ENCODE results near the gene TSPYL4. TPM values are rescaled to one million over a fixed set of nuclear protein-coding genes. Genes with fewer than 3 reads are reported as not detected.

Gene TSPYL4
- total and polyA plus RNA-seq, 2 donors (not counting 3 experiments of a cell fraction or from before 2014, with no cell fraction given) = 24.5 to 43.1 TPM

GRCh38 chr6:116258520-116258919, 4.6 kb upstream of the TSPYL4 start:
- no peaks in the 10 kb centered on the region for H3K36me3 ChIP-seq (ENCODE audit: control insufficient read depth in 2 of 2, extremely low read depth in 1 of 2, insufficient read depth in 2 of 2, low read length in 2 of 2)
- POLR2A ChIA-PET = interaction anchor here (1.3 kb wide), 1 partner anchor 10 kb away, joined by 4 read pairs; no protein-coding TSS in a partner anchor
- intact Hi-C loops (cut with micrococcal nuclease) = no loop called here
- no peak overlapping the region for H3K27ac ChIP-seq (ENCODE audit: insufficient read depth, low read depth, low read length)
- no peak overlapping the region for H3K4me3 ChIP-seq (replicated peaks in 1 of 3; ENCODE audit: insufficient read depth in 1 of 3, low read depth in 1 of 3, low read length in 3 of 3)
- H3K4me1 ChIP-seq (ENCODE audit: control insufficient read depth, extremely low read depth, insufficient read depth, low read length) = peaks cover 15% of the 10 kb centered on the region
- H3K9ac ChIP-seq (replicated peaks; ENCODE audit: extremely low read depth, insufficient read depth, low read length) = no peak overlapping the region
- CTCF ChIA-PET = interaction anchor here (1.1 to 1.2 kb wide), 2 partner anchors 10 to 40 kb away, joined by 3 to 5 read pairs; no protein-coding TSS in a partner anchor
- no peak overlapping the region for H2AFZ ChIP-seq (ENCODE audit: low read depth, low read length)
- no peaks in the 10 kb centered on the region for H3K27me3 ChIP-seq (ENCODE audit: control insufficient read depth in 2 of 2, insufficient read depth in 2 of 2, low read length in 2 of 2)
- BruUV-seq (replicated peaks) = no TSS peak
- H3K9me3 ChIP-seq (replicated peaks; ENCODE audit: control insufficient read depth, insufficient read depth, low read length) = no peaks in the 10 kb centered on the region
- no peak overlapping the region for H3K4me2 ChIP-seq (ENCODE audit: insufficient read depth, low read length)
- no peak for FAIRE-seq
- dilution Hi-C loops (cut with MboI; ENCODE audit: extremely low pct_ligation_motif_present, low sequenced_read_pairs) = no loop called here
- DNase-seq (ENCODE audit: low read depth, low spot score) = no peak
- no peaks in the 10 kb centered on the region for H3K9me1 ChIP-seq (replicated peaks; ENCODE audit: control insufficient read depth, extremely low read depth, insufficient read depth, low read length)
- H4K20me1 ChIP-seq (replicated peaks; ENCODE audit: control insufficient read depth, extremely low read depth, insufficient read depth, low read length) = no peaks in the 10 kb centered on the region
- no peak for TF ChIP-seq JUN (IDR thresholded peaks at IDR 0.05; ENCODE audit: borderline replicate concordance, insufficient read depth, insufficient read length, low read depth)
- no peak for TF ChIP-seq POLR2A (IDR thresholded peaks at IDR 0.05; ENCODE audit: low read depth, low read length)
- no peak for TF ChIP-seq POLR2AphosphoS5 (IDR thresholded peaks at IDR 0.05; ENCODE audit: insufficient read depth, low read depth, low read length)
- TF ChIP-seq EZH2 (IDR thresholded peaks at IDR 0.05; ENCODE audit: borderline replicate concordance, low read depth, low read length, severe bottlenecking) = no peak
- no peak for TF ChIP-seq MAX (IDR thresholded peaks at IDR 0.05; ENCODE audit: insufficient read depth, insufficient read length)
- TF ChIP-seq MYC (IDR thresholded peaks at IDR 0.05; ENCODE audit: low read depth, low read length) = no peak
- TF ChIP-seq CTCF (IDR thresholded peaks at IDR 0.05; ENCODE audit: extremely low read depth in 1 of 2, insufficient read depth in 1 of 2, low read depth in 1 of 2, low read length in 2 of 2) = no peak
- TF ChIP-seq FOS (IDR thresholded peaks at IDR 0.05; ENCODE audit: borderline replicate concordance, insufficient read depth, low read length) = no peak
- no peak for TF ChIP-seq GATA2 (IDR thresholded peaks at IDR 0.05; ENCODE audit: insufficient read depth, insufficient read length, low read depth, low read length)
- peaks cover 3% of the 10 kb centered on the region for H3K79me2 ChIP-seq (ENCODE audit: control insufficient read depth, insufficient read depth, low read length)

Measured in endothelial cell of umbilical vein (primary cell).